ENCODE measurements around the gene CDH13.

DNA sequence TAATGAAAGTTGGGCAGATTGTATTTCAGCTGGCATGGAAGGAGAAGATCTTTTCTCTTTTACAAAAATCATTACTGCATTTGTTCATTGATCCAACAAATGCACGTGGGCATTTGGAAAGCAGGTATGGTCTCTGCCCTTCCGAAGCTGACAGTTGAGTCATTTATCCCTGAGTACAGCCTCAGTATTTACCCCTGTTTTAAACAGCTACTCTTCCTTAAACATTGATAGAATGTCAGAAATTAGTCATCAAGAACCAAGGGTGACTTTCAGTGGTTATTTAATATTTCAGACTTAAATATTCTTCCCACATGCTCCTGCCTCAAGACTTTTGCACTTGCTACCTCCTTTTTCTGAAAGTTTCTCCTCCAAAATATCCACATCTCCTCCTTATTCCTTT lies 954.3 kb downstream of the CDH13 start:
- TF ChIP-seq CTCF (IDR thresholded peaks at IDR 0.05) (no peak), EP300 (IDR thresholded peaks at IDR 0.05) (no peak)

All from esophagus muscularis mucosa (tissue), 3 donors.